Midbrain (tissue), 1 donor: ENCODE measurements around the gene MTERF4.
"Not testable (repeated sequence)": the region's sequence is repeated elsewhere in the genome, so short reads cannot be mapped to it uniquely, and the experiment has no call there.

Experiments used
- DNase-seq: peaks from one replicate; lab custom pipeline; 2025; lab: John Stamatoyannopoulos, UW

The MTERF4 gene

GRCh38 chr2:241110607-241111439, 8.7 kb upstream of the MTERF4 start:
- DNase-seq, result no peak

- DNase-seq, result no peak
Measured at GRCh38 chr2:241110089-241110606, 8.1 kb upstream of the MTERF4 start.

- no peak for DNase-seq
Measured at GRCh38 chr2:241109210-241110088, 7.4 kb upstream of the MTERF4 start.

- no peak for DNase-seq
Measured at GRCh38 chr2:241108271-241109209, 6.5 kb upstream of the MTERF4 start.

GRCh38 chr2:241107031-241107783, 5.1 kb upstream of the MTERF4 start:
- no peak for DNase-seq

- DNase-seq, result no peak
Measured at GRCh38 chr2:241105641-241106040, 3.6 kb upstream of the MTERF4 start.

GRCh38 chr2:241104611-241105010, 2.5 kb upstream of the MTERF4 start:
- DNase-seq, result not testable (repeated sequence)

GRCh38 chr2:241103176-241103595, 1.1 kb upstream of the MTERF4 start:
- no peak for DNase-seq

GRCh38 chr2:241099246-241099645, 2.8 kb downstream of the MTERF4 start:
- DNase-seq, result no peak

GRCh38 chr2:241096979-241097378, 5.1 kb downstream of the MTERF4 start:
- DNase-seq, result no peak

- no peak for DNase-seq
Measured at GRCh38 chr2:241095594-241096290, 6.3 kb downstream of the MTERF4 start.

- DNase-seq, result no peak
Measured at GRCh38 chr2:241094924-241095420, 7.1 kb downstream of the MTERF4 start.

- DNase-seq, result no peak
Measured at GRCh38 chr2:241094172-241094571, 7.9 kb downstream of the MTERF4 start.

GRCh38 chr2:241093133-241093781, 8.8 kb downstream of the MTERF4 start:
- not testable (repeated sequence) for DNase-seq

- no peak for DNase-seq
Measured at GRCh38 chr2:241092677-241093076, 9.4 kb downstream of the MTERF4 start.

GRCh38 chr2:241091734-241092445, 10.2 kb downstream of the MTERF4 start:
- no peak for DNase-seq

GRCh38 chr2:241091201-241091600, 10.9 kb downstream of the MTERF4 start:
- DNase-seq, result no peak

- no peak for DNase-seq
Measured at GRCh38 chr2:241088791-241089732, 13.0 kb downstream of the MTERF4 start.
